Peyer's patch (tissue), 4 donors: Measurements from ENCODE around the gene EIF2B5. TPM values are rescaled to one million over a fixed set of nuclear protein-coding genes. Genes with fewer than 3 reads are reported as not detected.

Experiments
- DNase-seq, 3 donors: peaks; one replicate each; pipeline ENCODE4 v3.0.0-alpha.2; 2017 to 2019
- H3K27ac ChIP-seq, 4 donors: fragments of 200-600 bp; sonication (generic); one replicate each; pipeline ENCODE4 v1.5.1; 2016 to 2019
- H3K27me3 ChIP-seq, 2 donors: fragments of 200-600 bp; sonication (generic); one replicate each; pipeline ENCODE4 v1.5.1; 2019
- H3K36me3 ChIP-seq, 3 donors: fragments of 200-600 bp; sonication (generic); one replicate each; pipeline ENCODE4 v1.5.1; 2016 to 2019
- H3K4me1 ChIP-seq, 4 donors: fragments of 200-600 bp; sonication (generic); one replicate each; pipeline ENCODE4 v1.5.1; 2016 to 2019
- H3K4me3 ChIP-seq, 4 donors: fragments of 200-600 bp; sonication (generic); 1 replicate in 3 of 4; 2 replicates in 1 of 4; pipeline ENCODE4 v1.5.1; 2016 to 2019; ENCODE audit warnings: mild to moderate bottlenecking in 1 of 4
- H3K9me3 ChIP-seq, 4 donors: fragments of 200-600 bp; sonication (generic); one replicate each; pipeline ENCODE4 v1.5.1; 2016 to 2019; ENCODE audit warnings: mild to moderate bottlenecking in 1 of 4
- POLR2A ChIP-seq, 2 donors: fragments of 450-650 bp; IDR thresholded peaks; one replicate each; pipeline ENCODE4 v1.5.1; 2017; ENCODE audit warnings: antibody characterized with exemption in 2 of 2, mild to moderate bottlenecking in 2 of 2, moderate library complexity in 2 of 2
- small RNA-seq, 2 donors: library from RNA; depleted of rRNA; stranded (forward); fragments of <200 nt; gene quantifications; one replicate each; pipeline ENCODE3, GENCODE V24; 2016
- total RNA-seq, 4 donors: library from RNA; depleted of rRNA; stranded (reverse); fragments of >200 nt; gene quantifications; one replicate each; pipeline ENCODE4 v1.1.0, GENCODE V29; 2016
- TF ChIP-seq, protein P1 (sequence below), 6 experiments: fragments of 450-650 bp in 4 of 6; fragments of 200-600 bp in 2 of 6; sonication (generic) in 1 of 6; IDR thresholded peaks; one replicate each; pipeline ENCODE4 v1.5.1; 2017 to 2019; ENCODE audit warnings: antibody characterized with exemption in 6 of 6, mild to moderate bottlenecking in 3 of 6, moderate library complexity in 1 of 6

The EIF2B5 gene
- total RNA-seq, 4 donors from 2014 or later, result 24.7 to 67.7 (median 41.6) TPM

DNA sequence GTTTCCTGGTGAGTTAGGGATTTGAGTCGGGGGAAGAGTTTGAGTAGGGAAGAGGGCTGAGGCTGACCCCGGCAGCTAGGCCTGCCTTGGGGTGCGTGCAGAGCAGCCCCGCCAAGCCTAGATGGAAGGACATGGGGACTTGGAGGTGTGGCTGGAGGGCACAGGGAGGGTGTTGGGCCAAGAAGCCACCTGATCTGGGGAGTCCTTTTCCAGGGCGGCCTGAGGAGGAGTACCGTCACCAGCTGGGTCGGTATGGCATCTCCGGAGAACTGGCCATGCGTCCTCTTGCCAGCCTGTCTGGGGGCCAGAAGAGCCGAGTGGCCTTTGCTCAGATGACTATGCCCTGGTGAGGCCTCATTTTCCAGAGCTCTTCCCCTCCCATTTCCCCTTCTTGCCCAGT is 57.7 kb downstream of the EIF2B5 start:
- no peak for DNase-seq
- Histone ChIP-seq H3K9me3 (no peaks in the 10 kb centered on the region), H3K4me1 (peaks cover 0 to 3% (median 0%) of the 10 kb centered on the region in 4 donors), H3K27ac (no peak overlapping the region), H3K4me3 (no peak overlapping the region), H3K36me3 (peaks cover 0 to 86% (median 0%) of the 10 kb centered on the region in 3 donors), H3K27me3 (no peaks in the 10 kb centered on the region)
- no peak for TF ChIP-seq POLR2A (IDR thresholded peaks at IDR 0.05)
- TF ChIP-seq, protein P1, sequence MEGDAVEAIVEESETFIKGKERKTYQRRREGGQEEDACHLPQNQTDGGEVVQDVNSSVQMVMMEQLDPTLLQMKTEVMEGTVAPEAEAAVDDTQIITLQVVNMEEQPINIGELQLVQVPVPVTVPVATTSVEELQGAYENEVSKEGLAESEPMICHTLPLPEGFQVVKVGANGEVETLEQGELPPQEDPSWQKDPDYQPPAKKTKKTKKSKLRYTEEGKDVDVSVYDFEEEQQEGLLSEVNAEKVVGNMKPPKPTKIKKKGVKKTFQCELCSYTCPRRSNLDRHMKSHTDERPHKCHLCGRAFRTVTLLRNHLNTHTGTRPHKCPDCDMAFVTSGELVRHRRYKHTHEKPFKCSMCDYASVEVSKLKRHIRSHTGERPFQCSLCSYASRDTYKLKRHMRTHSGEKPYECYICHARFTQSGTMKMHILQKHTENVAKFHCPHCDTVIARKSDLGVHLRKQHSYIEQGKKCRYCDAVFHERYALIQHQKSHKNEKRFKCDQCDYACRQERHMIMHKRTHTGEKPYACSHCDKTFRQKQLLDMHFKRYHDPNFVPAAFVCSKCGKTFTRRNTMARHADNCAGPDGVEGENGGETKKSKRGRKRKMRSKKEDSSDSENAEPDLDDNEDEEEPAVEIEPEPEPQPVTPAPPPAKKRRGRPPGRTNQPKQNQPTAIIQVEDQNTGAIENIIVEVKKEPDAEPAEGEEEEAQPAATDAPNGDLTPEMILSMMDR (IDR thresholded peaks at IDR 0.05), result no peak

DNA sequence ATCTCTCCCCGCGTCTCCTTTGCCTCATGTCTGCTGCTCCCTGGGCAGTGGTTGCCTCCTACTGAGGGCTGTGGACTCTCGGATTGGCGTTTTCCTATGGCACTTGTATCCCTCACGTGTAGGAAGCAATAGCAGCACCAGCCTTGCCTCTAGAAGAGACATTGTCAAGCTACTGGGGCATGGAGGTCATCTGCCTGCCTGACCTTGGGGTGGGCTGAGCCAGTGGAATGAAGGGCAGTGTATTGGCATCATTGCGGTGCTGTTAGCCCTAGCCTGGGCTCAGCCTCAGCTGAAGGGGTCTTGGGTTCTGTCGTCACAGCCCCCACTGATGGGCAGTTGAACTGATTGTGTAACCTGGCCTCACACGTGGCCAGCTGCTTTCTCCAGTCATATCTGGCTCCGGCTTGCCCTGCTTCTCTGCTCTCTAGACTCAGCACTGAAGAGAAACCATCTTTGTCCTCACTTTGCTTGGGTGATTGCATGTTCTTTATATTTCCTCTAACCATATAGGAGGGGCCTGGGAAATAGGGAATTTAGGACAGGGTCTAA is 58.9 kb downstream of the EIF2B5 start:
- H3K4me3 ChIP-seq, result no peak overlapping the region
- H3K9me3 ChIP-seq, result no peaks in the 10 kb centered on the region
- no peak for DNase-seq
- H3K27me3 ChIP-seq, result no peaks in the 10 kb centered on the region
- TF ChIP-seq, protein P1 (IDR thresholded peaks at IDR 0.05), result no peak
- TF ChIP-seq POLR2A (IDR thresholded peaks at IDR 0.05), result no peak
- H3K27ac ChIP-seq, result no peak overlapping the region
- peaks cover 0 to 74% (median 0%) of the 10 kb centered on the region in 3 donors for H3K36me3 ChIP-seq
- H3K4me1 ChIP-seq, result no peaks in the 10 kb centered on the region

Small RNA genes lying within 50 kb of the gene (small RNA-seq; reads per million reads assigned to genes)
- gene RF00019, result 0 reads per million in 2 donors

Other genes starting within 250 kb of the EIF2B5 start
- gene ABCC5, start 117.5 kb upstream of the EIF2B5 start, total RNA-seq, result 10 to 100 TPM; 54.0 to 95.7 (median 82.1) TPM
- not detected for gene HTR3D, start 103.6 kb upstream of the EIF2B5 start, total RNA-seq
- gene HTR3C, start 82.3 kb upstream of the EIF2B5 start, total RNA-seq, result not detected
- gene HTR3E, start 38.3 kb upstream of the EIF2B5 start, total RNA-seq, result 1 to 10 TPM in 1 of 4 donors, not detected in 3; 1.2 TPM
- 10 to 100 TPM; 65.3 to 90.6 (median 76.7) TPM for gene DVL3, start 20.0 kb downstream of the EIF2B5 start, total RNA-seq
- gene AP2M1, start 39.5 kb downstream of the EIF2B5 start, total RNA-seq, result 100 to 1,000 TPM; 150 to 200 (median 195) TPM
- 100 to 1,000 TPM in 3 of 4 donors, 10 to 100 TPM in 1; 94.7 to 136 (median 125) TPM for gene ABCF3, start 50.8 kb downstream of the EIF2B5 start, total RNA-seq
- 1 to 10 TPM in 3 of 4 donors, under 1 TPM in 1; 0.83 to 9.1 (median 6.9) TPM for gene VWA5B2, start 94.2 kb downstream of the EIF2B5 start, total RNA-seq
- 10 to 100 TPM; 19.0 to 63.6 (median 56.8) TPM for gene ALG3, start 113.6 kb downstream of the EIF2B5 start, total RNA-seq
- 1 to 10 TPM; 1.7 to 9.8 (median 5.7) TPM for gene EEF1AKMT4, start 114.3 kb downstream of the EIF2B5 start, total RNA-seq
- gene CAMK2N2, start 126.2 kb downstream of the EIF2B5 start, total RNA-seq, result not detected
- gene ECE2, start 140.7 kb downstream of the EIF2B5 start, total RNA-seq, result not detected
- gene PSMD2, start 163.9 kb downstream of the EIF2B5 start, total RNA-seq, result 100 to 1,000 TPM; 140 to 198 (median 155) TPM
- gene EIF4G1, start 179.2 kb downstream of the EIF2B5 start, total RNA-seq, result 100 to 1,000 TPM; 209 to 295 (median 244) TPM
- 10 to 100 TPM in 3 of 4 donors, 1 to 10 TPM in 1; 5.8 to 47.9 (median 19.6) TPM for gene FAM131A, start 202.2 kb downstream of the EIF2B5 start, total RNA-seq
- gene CLCN2, start 226.2 kb downstream of the EIF2B5 start, total RNA-seq, result 10 to 100 TPM; 11.6 to 87.8 (median 63.8) TPM
- 100 to 1,000 TPM in 3 of 4 donors, 10 to 100 TPM in 1; 90.8 to 307 (median 239) TPM for gene POLR2H, start 226.4 kb downstream of the EIF2B5 start, total RNA-seq
- 1 to 10 TPM in 1 of 4 donors, under 1 TPM in 1, not detected in 2; 0.54 to 2.5 TPM for gene THPO, start 242.8 kb downstream of the EIF2B5 start, total RNA-seq
- gene CHRD, start 244.7 kb downstream of the EIF2B5 start, total RNA-seq, result 10 to 100 TPM in 1 of 4 donors, 1 to 10 TPM in 2, under 1 TPM in 1; 0.53 to 17.3 (median 4.4) TPM